ENCODE measurements around the gene COG1. TPM values are rescaled to one million over a fixed set of nuclear protein-coding genes. Genes with fewer than 3 reads are reported as not detected.

Gene COG1
- total RNA-seq, 1 donor from 2014 or later: 18.3 TPM

DNA sequence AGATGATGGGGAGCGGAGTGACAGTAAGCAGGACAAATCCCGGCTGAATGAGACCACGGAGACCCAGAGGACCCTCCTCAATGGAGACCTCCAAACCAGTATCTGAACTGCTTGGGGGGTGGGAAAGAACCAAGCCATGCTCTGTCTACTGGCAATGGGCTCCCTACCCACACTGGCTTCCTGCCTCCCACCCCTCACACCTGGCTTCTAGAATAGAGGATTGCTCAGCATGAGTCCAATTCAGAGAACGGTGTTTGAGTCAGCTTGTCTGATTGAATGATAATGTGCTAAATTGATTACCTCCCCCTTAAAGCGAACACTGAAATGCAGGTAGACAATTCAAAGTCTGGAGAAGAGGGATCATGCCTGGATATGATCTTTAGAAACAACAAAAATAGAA lies 22.5 kb upstream of the COG1 start:
- no peaks in the 10 kb centered on the region for H3K9me3 ChIP-seq (ENCODE audit: control insufficient read depth in 3 of 3, low read length in 3 of 3)
- H3K36me3 ChIP-seq (ENCODE audit: control insufficient read depth in 3 of 3, insufficient read depth in 3 of 3, low read length in 3 of 3): no peaks in the 10 kb centered on the region
- peaks cover 8 to 9% (median 8%) of the 10 kb centered on the region in 3 donors for H3K4me1 ChIP-seq (ENCODE audit: control insufficient read depth in 3 of 3, insufficient read depth in 3 of 3, low read length in 3 of 3)
- H3K27me3 ChIP-seq (ENCODE audit: control insufficient read depth in 3 of 3, insufficient read depth in 3 of 3, low read length in 3 of 3): peaks cover 32 to 38% (median 35%) of the 10 kb centered on the region in 3 donors
- H3K9ac ChIP-seq (ENCODE audit: low read depth in 1 of 3, low read length in 3 of 3): no peak overlapping the region
- no peak overlapping the region for H3K27ac ChIP-seq (ENCODE audit: low read depth, low read length)
- H3K4me3 ChIP-seq (ENCODE audit: low read length in 3 of 3): no peak overlapping the region

GRCh38 chr17:73172252-73172651 lies 20.6 kb upstream of the COG1 start:
- no peak overlapping the region for H3K9ac ChIP-seq (ENCODE audit: low read depth in 1 of 3, low read length in 3 of 3)
- no peaks in the 10 kb centered on the region for H3K4me1 ChIP-seq (ENCODE audit: control insufficient read depth in 3 of 3, insufficient read depth in 3 of 3, low read length in 3 of 3)
- H3K4me3 ChIP-seq (ENCODE audit: low read length in 3 of 3): no peak overlapping the region
- H3K9me3 ChIP-seq (ENCODE audit: control insufficient read depth in 3 of 3, low read length in 3 of 3): no peaks in the 10 kb centered on the region
- H3K27me3 ChIP-seq (ENCODE audit: control insufficient read depth in 3 of 3, insufficient read depth in 3 of 3, low read length in 3 of 3): peaks cover 16 to 23% (median 20%) of the 10 kb centered on the region in 3 donors
- H3K36me3 ChIP-seq (ENCODE audit: control insufficient read depth in 3 of 3, insufficient read depth in 3 of 3, low read length in 3 of 3): no peaks in the 10 kb centered on the region
- no peak overlapping the region for H3K27ac ChIP-seq (ENCODE audit: low read depth, low read length)

DNA sequence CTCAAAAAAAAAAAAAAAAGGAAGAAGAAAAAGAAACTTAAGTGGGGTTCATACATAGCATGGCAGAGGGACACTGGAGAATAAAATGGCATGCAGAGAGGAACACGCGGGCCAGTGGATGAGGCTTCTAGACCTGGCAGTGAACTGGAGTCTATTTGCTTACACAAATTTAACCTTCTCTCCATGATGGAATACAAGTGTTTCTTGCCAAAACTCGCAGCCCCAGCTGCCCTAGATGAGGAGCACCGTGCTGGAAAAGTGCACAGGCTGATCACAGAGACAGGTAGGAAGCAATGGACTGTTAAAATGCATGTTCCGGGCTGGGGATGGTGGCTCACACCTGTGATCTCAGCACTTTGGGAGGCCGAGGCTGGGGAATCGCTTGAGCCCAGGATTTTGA lies 18.7 kb upstream of the COG1 start:
- H3K9me3 ChIP-seq (ENCODE audit: control insufficient read depth in 3 of 3, low read length in 3 of 3): no peaks in the 10 kb centered on the region
- H3K9ac ChIP-seq (ENCODE audit: low read depth in 1 of 3, low read length in 3 of 3): no peak overlapping the region
- H3K36me3 ChIP-seq (ENCODE audit: control insufficient read depth in 3 of 3, insufficient read depth in 3 of 3, low read length in 3 of 3): no peaks in the 10 kb centered on the region
- no peak overlapping the region for H3K27ac ChIP-seq (ENCODE audit: low read depth, low read length)
- no peak overlapping the region for H3K4me3 ChIP-seq (ENCODE audit: low read length in 3 of 3)
- peaks cover 3 to 20% (median 8%) of the 10 kb centered on the region in 3 donors for H3K27me3 ChIP-seq (ENCODE audit: control insufficient read depth in 3 of 3, insufficient read depth in 3 of 3, low read length in 3 of 3)
- no peaks in the 10 kb centered on the region for H3K4me1 ChIP-seq (ENCODE audit: control insufficient read depth in 3 of 3, insufficient read depth in 3 of 3, low read length in 3 of 3)

GRCh38 chr17:73175962-73176565 lies 16.8 kb upstream of the COG1 start:
- H3K27ac ChIP-seq (ENCODE audit: low read depth, low read length): no peak overlapping the region
- no peak overlapping the region for H3K9ac ChIP-seq (ENCODE audit: low read depth in 1 of 3, low read length in 3 of 3)
- H3K9me3 ChIP-seq (ENCODE audit: control insufficient read depth in 3 of 3, low read length in 3 of 3): no peaks in the 10 kb centered on the region
- H3K4me1 ChIP-seq (ENCODE audit: control insufficient read depth in 3 of 3, insufficient read depth in 3 of 3, low read length in 3 of 3): no peaks in the 10 kb centered on the region
- H3K36me3 ChIP-seq (ENCODE audit: control insufficient read depth in 3 of 3, insufficient read depth in 3 of 3, low read length in 3 of 3): no peaks in the 10 kb centered on the region
- peaks cover 0 to 14% (median 0%) of the 10 kb centered on the region in 3 donors for H3K27me3 ChIP-seq (ENCODE audit: control insufficient read depth in 3 of 3, insufficient read depth in 3 of 3, low read length in 3 of 3)
- H3K4me3 ChIP-seq (ENCODE audit: low read length in 3 of 3): no peak overlapping the region

- Histone ChIP-seq H3K27ac (ENCODE audit: low read depth, low read length) (no peak overlapping the region), H3K27me3 (ENCODE audit: control insufficient read depth in 3 of 3, insufficient read depth in 3 of 3, low read length in 3 of 3) (peaks cover 0 to 14% (median 6%) of the 10 kb centered on the region in 3 donors), H3K36me3 (ENCODE audit: control insufficient read depth in 3 of 3, insufficient read depth in 3 of 3, low read length in 3 of 3) (no peaks in the 10 kb centered on the region)
Observed at GRCh38 chr17:73179387-73179786, 13.5 kb upstream of the COG1 start.

DNA sequence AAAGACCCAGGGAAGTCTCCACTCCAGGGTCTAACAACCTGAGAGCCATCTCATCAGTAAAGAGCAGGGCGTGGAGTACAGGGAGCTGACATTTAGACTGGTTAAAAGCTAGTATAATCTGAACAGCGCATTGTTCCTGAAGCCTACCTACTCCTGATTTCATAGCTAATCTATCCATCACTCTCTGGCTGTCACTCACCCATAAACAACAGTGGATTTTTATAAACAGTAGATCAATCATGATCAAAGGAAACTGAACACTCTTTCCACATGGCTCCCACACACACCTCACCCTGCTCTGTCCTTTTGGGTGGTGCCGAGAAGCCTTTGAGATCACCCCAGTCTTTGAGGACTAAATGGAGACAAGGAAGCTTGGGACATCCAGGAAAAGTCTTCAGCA lies 13.0 kb upstream of the COG1 start:
- Histone ChIP-seq H3K9ac (ENCODE audit: low read depth in 1 of 3, low read length in 3 of 3) (no peak overlapping the region), H3K4me3 (ENCODE audit: low read length in 3 of 3) (no peak overlapping the region), H3K27ac (ENCODE audit: low read depth, low read length) (no peak overlapping the region)

More at GRCh38 chr17:73179387-73179786, 13.5 kb upstream of the COG1 start:
- no peak overlapping the region for H3K4me3 ChIP-seq (ENCODE audit: low read length in 3 of 3)
- H3K9me3 ChIP-seq (ENCODE audit: control insufficient read depth in 3 of 3, low read length in 3 of 3): no peaks in the 10 kb centered on the region
- no peak overlapping the region for H3K9ac ChIP-seq (ENCODE audit: low read depth in 1 of 3, low read length in 3 of 3)
- no peaks in the 10 kb centered on the region for H3K4me1 ChIP-seq (ENCODE audit: control insufficient read depth in 3 of 3, insufficient read depth in 3 of 3, low read length in 3 of 3)

DNA sequence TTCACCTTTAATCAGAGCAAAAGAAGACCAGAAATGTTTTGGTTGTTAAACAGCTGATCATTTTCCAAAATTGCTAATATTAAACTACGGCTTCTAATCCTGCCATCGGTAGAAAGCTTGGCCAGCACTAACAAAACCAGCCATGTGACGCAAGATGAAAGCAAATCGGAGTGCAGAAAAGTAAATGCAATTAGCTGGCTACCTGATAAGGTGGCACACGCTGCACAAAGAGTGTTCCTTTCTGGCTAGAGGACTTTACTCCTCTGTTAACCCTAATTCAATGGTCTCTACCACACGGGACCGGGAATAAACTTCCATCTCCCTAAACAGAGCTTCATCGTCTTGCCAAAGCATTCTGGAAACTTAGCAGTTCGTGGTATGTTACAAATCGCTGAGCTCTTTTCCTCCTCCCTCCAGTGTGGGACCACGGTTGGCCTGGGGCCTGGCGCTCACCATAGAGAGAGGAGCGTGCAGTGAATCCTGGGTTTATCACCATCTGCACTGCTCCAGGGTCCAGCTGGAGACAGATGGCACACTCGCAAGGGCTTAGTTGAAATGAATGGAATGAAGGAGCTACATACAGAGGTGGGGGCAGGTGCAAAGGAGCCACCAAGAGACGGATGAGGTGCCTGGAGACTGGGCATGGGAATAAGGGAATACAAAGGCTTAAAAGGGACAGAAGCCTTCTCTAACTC lies 10.1 kb upstream of the COG1 start:
- Histone ChIP-seq H3K27me3 (ENCODE audit: control insufficient read depth in 3 of 3, insufficient read depth in 3 of 3, low read length in 3 of 3) (peaks cover 0 to 6% (median 4%) of the 10 kb centered on the region in 3 donors), H3K4me3 (ENCODE audit: low read length in 3 of 3) (no peak overlapping the region), H3K9ac (ENCODE audit: low read depth in 1 of 3, low read length in 3 of 3) (no peak overlapping the region), H3K36me3 (ENCODE audit: control insufficient read depth in 3 of 3, insufficient read depth in 3 of 3, low read length in 3 of 3) (no peaks in the 10 kb centered on the region), H3K27ac (ENCODE audit: low read depth, low read length) (no peak overlapping the region), H3K9me3 (ENCODE audit: control insufficient read depth in 3 of 3, low read length in 3 of 3) (no peaks in the 10 kb centered on the region), H3K4me1 (ENCODE audit: control insufficient read depth in 3 of 3, insufficient read depth in 3 of 3, low read length in 3 of 3) (no peaks in the 10 kb centered on the region)

More for the DNA sequence above, 13.0 kb upstream of the COG1 start:
- Histone ChIP-seq H3K36me3 (ENCODE audit: control insufficient read depth in 3 of 3, insufficient read depth in 3 of 3, low read length in 3 of 3) (no peaks in the 10 kb centered on the region), H3K27me3 (ENCODE audit: control insufficient read depth in 3 of 3, insufficient read depth in 3 of 3, low read length in 3 of 3) (peaks cover 0 to 14% (median 6%) of the 10 kb centered on the region in 3 donors), H3K4me1 (ENCODE audit: control insufficient read depth in 3 of 3, insufficient read depth in 3 of 3, low read length in 3 of 3) (no peaks in the 10 kb centered on the region), H3K9me3 (ENCODE audit: control insufficient read depth in 3 of 3, low read length in 3 of 3) (no peaks in the 10 kb centered on the region)

GRCh38 chr17:73184136-73184993 lies 8.5 kb upstream of the COG1 start:
- Histone ChIP-seq H3K9ac (ENCODE audit: low read depth in 1 of 3, low read length in 3 of 3) (no peak overlapping the region), H3K4me1 (ENCODE audit: control insufficient read depth in 3 of 3, insufficient read depth in 3 of 3, low read length in 3 of 3) (no peaks in the 10 kb centered on the region), H3K27me3 (ENCODE audit: control insufficient read depth in 3 of 3, insufficient read depth in 3 of 3, low read length in 3 of 3) (peaks cover 0 to 6% (median 0%) of the 10 kb centered on the region in 3 donors), H3K27ac (ENCODE audit: low read depth, low read length) (no peak overlapping the region), H3K9me3 (ENCODE audit: control insufficient read depth in 3 of 3, low read length in 3 of 3) (no peaks in the 10 kb centered on the region), H3K36me3 (ENCODE audit: control insufficient read depth in 3 of 3, insufficient read depth in 3 of 3, low read length in 3 of 3) (no peaks in the 10 kb centered on the region), H3K4me3 (ENCODE audit: low read length in 3 of 3) (no peak overlapping the region)

DNA sequence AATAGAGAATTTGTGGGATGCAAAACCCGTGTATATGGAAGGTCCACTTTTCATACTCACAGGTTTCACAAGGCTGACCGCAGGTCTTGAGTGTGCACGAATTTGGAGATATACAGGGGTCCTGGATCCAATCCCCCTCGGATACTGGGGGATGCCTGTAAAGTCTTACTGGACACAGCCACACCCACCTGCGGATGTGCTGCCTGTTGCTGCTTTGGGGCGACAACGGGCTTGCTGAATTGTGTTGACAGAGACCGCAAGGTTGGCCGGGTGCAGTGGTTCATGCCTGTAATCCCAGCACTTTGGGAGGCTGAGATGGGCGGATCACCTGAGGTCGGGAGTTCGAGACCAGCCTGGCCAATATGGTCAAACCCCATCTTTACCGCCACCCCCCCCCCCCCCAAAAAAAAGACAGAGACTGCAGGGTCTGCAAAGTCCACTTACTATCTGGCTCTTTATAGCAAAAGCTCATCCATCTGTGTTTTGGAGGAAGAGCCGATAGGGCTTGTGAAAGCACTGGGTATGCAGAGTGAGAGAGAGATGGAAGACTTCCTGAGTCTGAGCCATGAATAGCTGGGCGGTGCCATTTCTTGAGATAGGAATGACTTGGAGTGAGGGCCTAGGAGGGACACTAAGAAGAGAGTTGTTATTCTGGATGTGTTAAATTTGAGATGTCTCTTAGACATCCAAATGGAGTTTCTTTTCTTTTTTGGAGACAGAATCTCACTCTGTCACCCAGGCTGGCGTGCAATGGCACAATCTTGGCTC lies 6.4 kb upstream of the COG1 start:
- Histone ChIP-seq H3K4me1 (ENCODE audit: control insufficient read depth in 3 of 3, insufficient read depth in 3 of 3, low read length in 3 of 3) (peaks cover 0 to 4% (median 0%) of the 10 kb centered on the region in 3 donors), H3K9me3 (ENCODE audit: control insufficient read depth in 3 of 3, low read length in 3 of 3) (no peaks in the 10 kb centered on the region), H3K36me3 (ENCODE audit: control insufficient read depth in 3 of 3, insufficient read depth in 3 of 3, low read length in 3 of 3) (no peaks in the 10 kb centered on the region), H3K27ac (ENCODE audit: low read depth, low read length) (no peak overlapping the region), H3K27me3 (ENCODE audit: control insufficient read depth in 3 of 3, insufficient read depth in 3 of 3, low read length in 3 of 3) (peaks cover 0 to 6% (median 0%) of the 10 kb centered on the region in 3 donors), H3K4me3 (ENCODE audit: low read length in 3 of 3) (no peak overlapping the region), H3K9ac (ENCODE audit: low read depth in 1 of 3, low read length in 3 of 3) (no peak overlapping the region)
